NCI-H748 (cell line): ENCODE data around the gene MRPL10.

ENCODE experiments used
- DNase-seq: peaks from one replicate; lab custom pipeline; 2025; ENCODE audit not compliant: unreplicated experiment; lab: John Stamatoyannopoulos, UW

The MRPL10 gene

GRCh38 chr17:47840001-47840741 is 8.8 kb upstream of the MRPL10 start:
- peak; percentile 37 for DNase-seq

GRCh38 chr17:47839071-47839470 is 7.7 kb upstream of the MRPL10 start:
- no peak for DNase-seq

- DNase-seq: no peak
Observed at GRCh38 chr17:47838636-47839035, 7.3 kb upstream of the MRPL10 start.

GRCh38 chr17:47837401-47838039 is 6.2 kb upstream of the MRPL10 start:
- DNase-seq: no peak

GRCh38 chr17:47836601-47837000 is 5.3 kb upstream of the MRPL10 start:
- DNase-seq: no peak

- no peak for DNase-seq
Observed at GRCh38 chr17:47834756-47835155, 3.4 kb upstream of the MRPL10 start.

- no peak for DNase-seq
Observed at GRCh38 chr17:47831934-47832327, 590 bp upstream of the MRPL10 start.

- no peak for DNase-seq
Observed at GRCh38 chr17:47830396-47831002, 842 bp downstream of the MRPL10 start.

GRCh38 chr17:47829870-47830269 is 1.5 kb downstream of the MRPL10 start:
- no peak for DNase-seq

- no peak for DNase-seq
Observed at GRCh38 chr17:47823519-47823918, 7.8 kb downstream of the MRPL10 start.

GRCh38 chr17:47822785-47823184 is 8.6 kb downstream of the MRPL10 start:
- no peak for DNase-seq

GRCh38 chr17:47821424-47822391 is 9.6 kb downstream of the MRPL10 start, which contains the start of gene OSBPL7:
Gene OSBPL7 (minus strand): TSS chr17:47821794. CDS start chr17:47820278, 1,516 bp downstream.
- DNase-seq: peak; percentile 88

GRCh38 chr17:47821031-47821423 is 10.3 kb downstream of the MRPL10 start:
- peak; percentile 22 for DNase-seq

- DNase-seq: peak; percentile 22
Observed at GRCh38 chr17:47820033-47820789, 11.1 kb downstream of the MRPL10 start.

- DNase-seq: no peak
Observed at GRCh38 chr17:47819475-47819874, 11.9 kb downstream of the MRPL10 start.

- no peak for DNase-seq
Observed at GRCh38 chr17:47818002-47818695, 13.2 kb downstream of the MRPL10 start.

- DNase-seq: no peak
Observed at GRCh38 chr17:47816947-47817346, 14.4 kb downstream of the MRPL10 start.

GRCh38 chr17:47816111-47816735 is 15.1 kb downstream of the MRPL10 start:
- DNase-seq: no peak
